Trophoblast cell (in vitro differentiated cells and primary cell): ENCODE data around the gene FGFR2.

Experiments used
- DNase-seq, 2 donors: peaks; one replicate each; pipeline ENCODE4 v3.0.0-alpha.2; 2016
- H2AFZ ChIP-seq: 2 replicates; pipeline ENCODE4 v1.6.1; 2013; ENCODE audit warnings: low read length, moderate library complexity, mild to moderate bottlenecking; ENCODE audit not compliant: insufficient read depth, poor library complexity
- H2AK5ac ChIP-seq: 2 replicates; pipeline ENCODE4 v1.6.1; 2013; ENCODE audit warnings: mild to moderate bottlenecking, low read length
- H2BK120ac ChIP-seq: 2 replicates; pipeline ENCODE4 v1.6.1; 2013; ENCODE audit warnings: low read length, mild to moderate bottlenecking, moderate library complexity; ENCODE audit not compliant: insufficient read depth, poor library complexity
- H2BK12ac ChIP-seq: 2 replicates; pipeline ENCODE4 v1.6.1; 2013; ENCODE audit warnings: mild to moderate bottlenecking, low read length, moderate library complexity
- H2BK5ac ChIP-seq: 2 replicates; pipeline ENCODE4 v1.6.1; 2013; ENCODE audit warnings: low read length, low read depth, moderate library complexity, mild to moderate bottlenecking; ENCODE audit not compliant: poor library complexity
- H3K14ac ChIP-seq: 2 replicates; pipeline ENCODE4 v1.6.1; 2013; ENCODE audit warnings: mild to moderate bottlenecking, low read length
- H3K18ac ChIP-seq: 2 replicates; pipeline ENCODE4 v1.6.1; 2013; ENCODE audit warnings: mild to moderate bottlenecking, low read length
- H3K23ac ChIP-seq: 2 replicates; pipeline ENCODE4 v1.6.1; 2013; ENCODE audit warnings: low read length
- H3K27ac ChIP-seq: 2 replicates; pipeline ENCODE4 v1.5.1; 2013; ENCODE audit warnings: low read depth, mild to moderate bottlenecking, inconsistent platforms, low read length, moderate library complexity
- H3K27me3 ChIP-seq: 2 replicates; pipeline ENCODE4 v1.6.1; 2013; ENCODE audit warnings: inconsistent platforms, mild to moderate bottlenecking, low read length, moderate library complexity; ENCODE audit not compliant: insufficient read depth
- H3K36me3 ChIP-seq, 2 experiments: 1 replicate in 1 of 2; 2 replicates in 1 of 2; pipeline ENCODE4 v1.6.1; 2013; ENCODE audit warnings: low read length in 2 of 2, mild to moderate bottlenecking in 2 of 2, moderate library complexity in 1 of 2; ENCODE audit not compliant: insufficient read depth in 2 of 2, control insufficient read depth in 1 of 2
- H3K4ac ChIP-seq: 2 replicates; pipeline ENCODE4 v1.6.1; 2013; ENCODE audit warnings: low read depth, mild to moderate bottlenecking, low read length, moderate library complexity
- H3K4me1 ChIP-seq, 2 experiments: 1 replicate in 1 of 2; 2 replicates in 1 of 2; pipeline ENCODE4 v1.6.1; 2013; ENCODE audit warnings: low read length in 2 of 2, mild to moderate bottlenecking in 2 of 2, moderate library complexity in 1 of 2; ENCODE audit not compliant: insufficient read depth in 2 of 2, control insufficient read depth in 1 of 2
- H3K4me2 ChIP-seq: 2 replicates; pipeline ENCODE4 v1.6.1; 2013; ENCODE audit warnings: inconsistent platforms, mild to moderate bottlenecking, low read length, moderate library complexity
- H3K4me3 ChIP-seq: 2 replicates; pipeline ENCODE4 v1.5.1; 2013; ENCODE audit warnings: mild to moderate bottlenecking, low read depth, low read length, inconsistent platforms
- H3K79me1 ChIP-seq: one replicate; pipeline ENCODE4 v1.6.1; 2013; ENCODE audit warnings: low read length
- H3K79me2 ChIP-seq: 2 replicates; pipeline ENCODE4 v1.6.1; 2013; ENCODE audit warnings: low read length, mild to moderate bottlenecking; ENCODE audit not compliant: control insufficient read depth, insufficient read depth, poor library complexity
- H3K9ac ChIP-seq: 2 replicates; pipeline ENCODE4 v1.6.1; 2013; ENCODE audit warnings: mild to moderate bottlenecking, low read length
- H3K9me3 ChIP-seq: 2 replicates; pipeline ENCODE4 v1.6.1; 2013; ENCODE audit warnings: low read depth, mild to moderate bottlenecking, control low read depth, inconsistent platforms, low read length; ENCODE audit not compliant: insufficient read depth
- H4K12ac ChIP-seq: 2 replicates; pipeline ENCODE4 v1.6.1; 2013; ENCODE audit warnings: low read depth, mild to moderate bottlenecking, low read length, moderate library complexity
- H4K8ac ChIP-seq: 2 replicates; pipeline ENCODE4 v1.6.1; 2013; ENCODE audit warnings: low read depth, mild to moderate bottlenecking, low read length, moderate library complexity
- H4K91ac ChIP-seq: one replicate; pipeline ENCODE4 v1.6.1; 2013; ENCODE audit warnings: low read depth, mild to moderate bottlenecking, low read length, moderate library complexity
- WGBS: extraction: QIAGEN DNeasy Blood & Tissue Kit; methylation state at CpG from one replicate; pipeline ENCODE4 v1.1.7; 2013; ENCODE audit warnings: missing lambda C conversion rate; ENCODE audit not compliant: insufficient read length, insufficient coverage; ENCODE audit errors: extremely low coverage; 5-methylcytosine and 5-hydroxymethylcytosine counted together

Gene FGFR2

GRCh38 chr10:121591186-121591585, 7.1 kb downstream of the FGFR2 start:
- Histone ChIP-seq H3K4ac (no peak overlapping the region), H3K14ac (no peak overlapping the region), H3K9ac (no peak overlapping the region), H2BK120ac (no peak overlapping the region), H4K12ac (no peak overlapping the region), H3K18ac (no peak overlapping the region), H3K27me3 (no peaks in the 10 kb centered on the region), H3K9me3 (no peaks in the 10 kb centered on the region), H3K4me1 (peaks cover 7 to 8% of the 10 kb centered on the region in 2 experiments), H3K4me2 (no peak overlapping the region), H2AFZ (no peak overlapping the region), H3K36me3 (peaks cover 10 to 13% of the 10 kb centered on the region in 2 experiments), H2AK5ac (no peak overlapping the region), H2BK5ac (no peak overlapping the region), H4K8ac (no peak overlapping the region), H3K79me1 (peaks cover 3% of the 10 kb centered on the region), H3K27ac (no peak overlapping the region), H3K79me2 (peaks cover 14% of the 10 kb centered on the region), H3K23ac (no peak overlapping the region), H4K91ac (no peak overlapping the region), H2BK12ac (no peak overlapping the region), H3K4me3 (no peak overlapping the region)
- no peak for DNase-seq
- no CpG with 5 or more reads among the region's 6 CpGs for WGBS

GRCh38 chr10:121590772-121591171, 7.5 kb downstream of the FGFR2 start:
- Histone ChIP-seq H2BK12ac (no peak overlapping the region), H3K79me2 (peaks cover 13% of the 10 kb centered on the region), H3K9me3 (no peaks in the 10 kb centered on the region), H3K14ac (no peak overlapping the region), H3K18ac (no peak overlapping the region), H3K4me3 (no peak overlapping the region), H3K9ac (no peak overlapping the region), H4K91ac (no peak overlapping the region), H2AFZ (no peak overlapping the region), H3K79me1 (peaks cover 2% of the 10 kb centered on the region), H2BK120ac (no peak overlapping the region), H3K4ac (peak overlapping the region; percentile 75), H2BK5ac (no peak overlapping the region), H3K4me2 (no peak overlapping the region), H3K27me3 (no peaks in the 10 kb centered on the region), H4K8ac (no peak overlapping the region), H3K4me1 (peaks cover 3 to 4% of the 10 kb centered on the region in 2 experiments), H3K36me3 (peaks cover 10 to 13% of the 10 kb centered on the region in 2 experiments), H3K27ac (no peak overlapping the region), H4K12ac (no peak overlapping the region), H3K23ac (no peak overlapping the region), H2AK5ac (no peak overlapping the region)
- DNase-seq, result no peak
- WGBS, result no CpG with 5 or more reads among the region's 9 CpGs

- Histone ChIP-seq H3K18ac (no peak overlapping the region), H3K27me3 (no peaks in the 10 kb centered on the region), H3K23ac (no peak overlapping the region), H3K4me1 (no peaks in the 10 kb centered on the region), H3K27ac (no peak overlapping the region), H3K14ac (no peak overlapping the region), H3K4me2 (no peak overlapping the region), H3K79me1 (no peaks in the 10 kb centered on the region), H3K9ac (no peak overlapping the region), H4K91ac (no peak overlapping the region), H2BK120ac (no peak overlapping the region), H4K8ac (no peak overlapping the region), H2AK5ac (no peak overlapping the region), H3K79me2 (peaks cover 11% of the 10 kb centered on the region), H3K36me3 (peaks cover 10 to 13% of the 10 kb centered on the region in 2 experiments), H3K4me3 (no peak overlapping the region), H2BK12ac (no peak overlapping the region), H2AFZ (no peak overlapping the region), H4K12ac (no peak overlapping the region), H2BK5ac (no peak overlapping the region), H3K9me3 (no peaks in the 10 kb centered on the region), H3K4ac (no peak overlapping the region)
- DNase-seq, result no peak
- no CpG with 5 or more reads among the region's 3 CpGs for WGBS
Observed at GRCh38 chr10:121589553-121589952, 8.7 kb downstream of the FGFR2 start.

GRCh38 chr10:121583857-121584256, 14.4 kb downstream of the FGFR2 start:
- H2BK12ac ChIP-seq, result no peak overlapping the region
- no peak overlapping the region for H3K23ac ChIP-seq
- peaks cover 0 to 5% of the 10 kb centered on the region in 2 experiments for H3K36me3 ChIP-seq
- H3K9ac ChIP-seq, result no peak overlapping the region
- H4K12ac ChIP-seq, result no peak overlapping the region
- peaks cover 21 to 23% of the 10 kb centered on the region in 2 experiments for H3K4me1 ChIP-seq
- no peak overlapping the region for H2AK5ac ChIP-seq
- H2BK5ac ChIP-seq, result no peak overlapping the region
- no peaks in the 10 kb centered on the region for H3K27me3 ChIP-seq
- H4K8ac ChIP-seq, result no peak overlapping the region
- H3K14ac ChIP-seq, result no peak overlapping the region
- H3K4me2 ChIP-seq, result no peak overlapping the region
- H3K18ac ChIP-seq, result no peak overlapping the region
- WGBS, result no CpG with 5 or more reads among the region's 1 CpG
- H4K91ac ChIP-seq, result no peak overlapping the region
- no peak for DNase-seq
- peaks cover 3% of the 10 kb centered on the region for H3K79me1 ChIP-seq
- H2BK120ac ChIP-seq, result no peak overlapping the region
- H3K4ac ChIP-seq, result no peak overlapping the region
- no peak overlapping the region for H3K27ac ChIP-seq
- H3K79me2 ChIP-seq, result peaks cover 3% of the 10 kb centered on the region
- no peaks in the 10 kb centered on the region for H3K9me3 ChIP-seq
- H2AFZ ChIP-seq, result no peak overlapping the region
- no peak overlapping the region for H3K4me3 ChIP-seq
